Islet of Langerhans (tissue), 1 donor: ENCODE results near the gene LCLAT1.
"Not testable (repeated sequence)": the region's sequence is repeated elsewhere in the genome, so short reads cannot be mapped to it uniquely, and the experiment has no call there.

Experiments used
- FAIRE-seq: peaks from one replicate; lab custom pipeline; 2011; peaks lifted over from hg19 to GRCh38; lab: Jason Lieb, UNC

Gene LCLAT1

GRCh38 chr2:30608643-30609042, 161.6 kb downstream of the LCLAT1 start:
- FAIRE-seq, result no peak

GRCh38 chr2:30611583-30611982, 164.5 kb downstream of the LCLAT1 start:
- no peak for FAIRE-seq

DNA sequence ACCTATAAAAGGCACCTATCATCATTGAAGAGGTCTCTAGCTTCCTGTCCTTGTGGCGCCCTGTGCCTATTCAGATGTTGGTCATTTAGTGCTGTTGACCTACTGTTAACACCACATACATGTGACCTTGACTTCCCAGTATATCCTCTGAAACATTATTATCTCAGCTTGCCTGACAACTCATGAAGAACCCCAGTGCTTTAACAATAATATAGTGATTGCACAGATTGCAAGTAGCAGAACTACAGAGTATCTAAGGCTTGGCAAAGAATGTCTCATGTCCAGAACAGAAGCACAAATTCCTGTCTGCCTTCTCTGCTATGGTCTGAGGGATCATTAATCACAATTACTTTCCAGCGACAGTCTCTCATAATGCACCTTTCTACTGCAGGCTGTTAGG, 165.3 kb downstream of the LCLAT1 start:
- FAIRE-seq, result no peak

- no peak for FAIRE-seq
Observed at GRCh38 chr2:30613001-30613400, 166.0 kb downstream of the LCLAT1 start.

DNA sequence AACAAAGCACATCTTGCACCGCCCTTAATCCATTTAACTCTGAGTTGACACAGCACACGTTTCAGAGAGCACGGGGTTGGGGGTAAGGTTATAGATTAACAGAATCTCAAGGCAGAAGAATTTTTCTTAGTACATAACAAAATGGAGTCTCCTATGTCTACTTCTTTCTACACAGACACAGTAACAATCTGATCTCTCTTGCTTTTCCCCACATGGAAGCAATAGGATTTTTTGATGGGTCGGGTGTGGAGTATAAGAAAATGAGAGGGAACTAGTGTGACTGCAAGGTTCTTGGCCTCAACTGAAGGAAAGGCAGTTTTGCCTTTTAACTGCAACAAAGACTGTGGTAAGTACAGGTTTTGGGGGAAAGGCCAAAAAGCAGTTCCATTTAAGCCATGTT, 167.2 kb downstream of the LCLAT1 start:
- FAIRE-seq, result not testable (repeated sequence)

- FAIRE-seq, result peak; percentile 9
Observed at GRCh38 chr2:30615926-30616325, 168.9 kb downstream of the LCLAT1 start.

DNA sequence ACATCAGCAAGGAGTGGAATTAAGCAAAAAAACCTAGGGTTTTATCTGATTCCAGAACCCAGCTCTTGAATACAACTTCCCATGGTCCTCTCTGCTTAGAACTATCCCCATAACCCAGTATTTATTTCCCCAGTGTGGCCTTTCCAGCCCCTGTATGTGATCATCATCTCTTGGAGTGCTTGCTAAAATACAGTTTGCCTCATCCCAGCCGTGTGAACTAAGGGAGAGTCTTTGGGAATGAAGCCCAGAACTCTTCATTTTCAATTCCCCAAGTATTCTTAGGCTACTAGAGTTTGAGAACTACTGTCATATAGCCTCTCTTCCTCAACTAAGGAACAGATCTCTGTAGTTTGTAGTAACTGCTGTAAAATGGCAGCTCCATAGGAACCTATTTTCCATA, 173.1 kb downstream of the LCLAT1 start:
- no peak for FAIRE-seq

GRCh38 chr2:30621836-30622235, 174.8 kb downstream of the LCLAT1 start:
- no peak for FAIRE-seq

DNA sequence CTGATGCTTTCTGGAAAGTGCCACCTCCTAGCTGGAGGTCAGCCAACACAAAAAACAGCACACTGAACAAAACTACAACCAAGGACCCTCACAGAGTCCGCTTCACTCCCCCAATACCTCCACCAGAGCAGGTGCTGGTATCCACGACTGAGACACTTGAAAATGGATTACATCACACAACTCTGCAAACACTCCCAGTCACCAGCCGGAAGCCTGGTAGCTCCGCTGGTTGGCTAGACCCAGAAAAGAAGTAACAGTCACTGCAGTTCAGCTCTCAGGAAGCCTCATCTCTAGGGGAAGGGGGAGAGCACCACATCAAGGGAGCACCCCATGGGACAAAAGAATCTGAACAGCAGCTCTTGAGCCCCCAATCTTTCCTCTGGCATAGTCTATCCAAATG, 175.4 kb downstream of the LCLAT1 start:
- FAIRE-seq, result no peak

GRCh38 chr2:30625276-30625675, 178.2 kb downstream of the LCLAT1 start:
- FAIRE-seq, result no peak

GRCh38 chr2:30625701-30626100, 178.7 kb downstream of the LCLAT1 start:
- peak; percentile 45 for FAIRE-seq

- peak; percentile 79 for FAIRE-seq
Observed at GRCh38 chr2:30626397-30626796, 179.4 kb downstream of the LCLAT1 start.

DNA sequence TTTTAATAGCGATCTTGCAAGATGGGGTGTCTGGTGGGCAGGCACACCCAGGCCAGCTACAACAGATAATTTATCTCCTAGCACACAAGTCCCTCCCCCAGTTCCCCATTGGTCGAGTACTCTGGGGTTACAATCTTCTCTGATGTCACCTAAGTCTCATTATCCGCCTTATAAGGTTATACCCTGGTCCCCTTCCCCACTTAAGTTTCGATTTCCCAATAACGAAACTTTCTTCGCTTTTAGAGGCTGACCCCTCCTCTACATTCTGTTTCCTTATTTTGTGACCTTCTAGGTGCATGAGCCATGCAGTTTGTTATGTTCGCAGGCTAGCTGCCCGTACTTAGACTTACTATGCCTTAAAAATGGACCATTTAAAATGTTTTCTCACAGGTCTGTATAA, 180.1 kb downstream of the LCLAT1 start:
- FAIRE-seq, result no peak

GRCh38 chr2:30628341-30628740, 181.3 kb downstream of the LCLAT1 start:
- no peak for FAIRE-seq

- FAIRE-seq, result no peak
Observed at GRCh38 chr2:30629866-30630265, 182.8 kb downstream of the LCLAT1 start.

DNA sequence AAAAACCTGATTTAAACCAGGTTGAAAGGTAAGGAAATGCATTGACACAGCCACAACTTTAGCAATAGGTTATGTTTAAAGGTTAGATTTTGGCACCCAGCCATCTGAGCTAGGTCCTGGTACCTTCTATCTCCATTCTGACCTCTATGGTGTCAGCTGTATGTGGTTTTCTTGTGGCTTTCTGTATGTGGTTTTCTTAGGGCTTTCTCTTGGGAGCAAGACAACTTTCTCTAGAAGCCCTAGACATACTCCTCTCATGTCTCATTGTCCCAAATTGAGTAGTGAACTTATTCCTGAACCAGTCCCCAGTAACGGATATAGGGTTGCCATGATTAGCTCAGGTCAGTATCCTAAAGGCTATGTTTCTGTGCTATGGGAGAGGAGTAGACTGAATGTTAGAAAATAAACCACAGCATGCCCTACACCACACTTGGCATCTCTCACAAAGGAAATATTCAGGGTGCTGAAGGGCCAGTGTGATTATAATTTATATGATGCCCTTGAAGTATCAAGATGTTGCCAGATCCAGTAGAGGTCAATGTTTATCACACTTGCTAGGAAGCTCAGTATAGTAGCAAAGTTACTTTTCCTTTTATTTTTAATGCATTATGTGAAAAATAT, 184.1 kb downstream of the LCLAT1 start:
- no peak for FAIRE-seq

- FAIRE-seq, result no peak
Observed at GRCh38 chr2:30633039-30633438, 186.0 kb downstream of the LCLAT1 start.

GRCh38 chr2:30636311-30636710, 189.3 kb downstream of the LCLAT1 start:
- FAIRE-seq, result no peak

DNA sequence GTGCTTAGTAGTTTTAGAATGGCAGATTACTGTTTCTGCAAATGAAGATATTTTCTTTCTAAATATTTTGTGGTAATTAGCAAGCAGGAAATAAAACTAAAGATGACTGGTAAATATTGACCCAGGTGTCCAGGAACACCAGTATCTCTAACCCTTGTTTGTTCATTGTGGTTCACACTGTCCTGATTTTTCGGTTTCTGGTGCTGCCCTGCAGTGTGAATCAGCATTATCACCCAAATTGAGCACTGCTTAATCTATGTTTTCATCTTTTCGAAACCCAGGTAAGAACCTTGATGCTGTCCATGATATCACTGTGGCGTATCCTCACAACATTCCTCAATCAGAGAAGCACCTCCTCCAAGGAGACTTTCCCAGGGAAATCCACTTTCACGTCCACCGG, 192.8 kb downstream of the LCLAT1 start:
- FAIRE-seq, result no peak

- no peak for FAIRE-seq
Observed at GRCh38 chr2:30641765-30642345, 194.8 kb downstream of the LCLAT1 start.

- not testable (repeated sequence) for FAIRE-seq
Observed at GRCh38 chr2:30643013-30643412, 196.0 kb downstream of the LCLAT1 start.

- FAIRE-seq, result peak; percentile 66
Observed at GRCh38 chr2:30643674-30644073, 196.6 kb downstream of the LCLAT1 start.

- FAIRE-seq, result no peak
Observed at GRCh38 chr2:30645081-30645744, 198.2 kb downstream of the LCLAT1 start.

GRCh38 chr2:30645745-30646119, 198.7 kb downstream of the LCLAT1 start:
- FAIRE-seq, result no peak
